ENCODE results near the gene METTL16.
"Not testable (repeated sequence)": the region's sequence is repeated elsewhere in the genome, so short reads cannot be mapped to it uniquely, and the experiment has no call there.

The METTL16 gene

GRCh38 chr17:2511462-2512369 is at the start of gene METTL16:
METTL16 (minus strand) TSS chr17:2511888; CDS start chr17:2502331, 9,557 bp downstream.
- peak; percentile 98 for DNase-seq

GRCh38 chr17:2560658-2561057 is 49.0 kb upstream of the METTL16 start:
- DNase-seq = no peak

- DNase-seq = no peak
These were observed 40.2 kb upstream of the METTL16 start for GRCh38 chr17:2551928-2552327.

GRCh38 chr17:2551493-2551892 is 39.8 kb upstream of the METTL16 start:
- DNase-seq = no peak

GRCh38 chr17:2549392-2550211 is 37.9 kb upstream of the METTL16 start:
- DNase-seq = no peak

- not testable (repeated sequence) for DNase-seq
These were observed 36.3 kb upstream of the METTL16 start for GRCh38 chr17:2548026-2548425.

- no peak for DNase-seq
These were observed 35.5 kb upstream of the METTL16 start for GRCh38 chr17:2547176-2547575.

GRCh38 chr17:2545393-2545792 is 33.7 kb upstream of the METTL16 start:
- DNase-seq = no peak

- no peak for DNase-seq
These were observed 30.8 kb upstream of the METTL16 start for GRCh38 chr17:2542456-2542855.

- DNase-seq = no peak
These were observed 30.4 kb upstream of the METTL16 start for GRCh38 chr17:2542056-2542455.

- DNase-seq = not testable (repeated sequence)
These were observed 25.9 kb upstream of the METTL16 start for GRCh38 chr17:2537579-2537978.

- no peak for DNase-seq
These were observed 20.5 kb upstream of the METTL16 start for GRCh38 chr17:2532146-2532720.

GRCh38 chr17:2531243-2531954 is 19.7 kb upstream of the METTL16 start:
- DNase-seq = not testable (repeated sequence)

GRCh38 chr17:2521775-2522410 is 10.2 kb upstream of the METTL16 start:
- DNase-seq = not testable (repeated sequence)

- DNase-seq = no peak
These were observed 9.6 kb upstream of the METTL16 start for GRCh38 chr17:2521257-2521656.

- no peak for DNase-seq
These were observed 5.9 kb upstream of the METTL16 start for GRCh38 chr17:2517539-2517938.

- no peak for DNase-seq
These were observed 588 bp downstream of the METTL16 start for GRCh38 chr17:2511138-2511461.

GRCh38 chr17:2510559-2510958 is 1.1 kb downstream of the METTL16 start:
- no peak for DNase-seq

- no peak for DNase-seq
These were observed 3.7 kb downstream of the METTL16 start for GRCh38 chr17:2508035-2508434.

GRCh38 chr17:2507015-2507414 is 4.7 kb downstream of the METTL16 start:
- DNase-seq = not testable (repeated sequence)

GRCh38 chr17:2503627-2504026 is 8.1 kb downstream of the METTL16 start:
- DNase-seq = no peak

- DNase-seq = no peak
These were observed 8.7 kb downstream of the METTL16 start for GRCh38 chr17:2502871-2503580.
